ENCODE measurements around the gene SPAG6. TPM values are rescaled to one million over a fixed set of nuclear protein-coding genes. Genes with fewer than 3 reads are reported as not detected.

SPAG6 gene
- total RNA-seq, 1 experiment from 2014 or later = not detected

GRCh38 chr10:22320591-22321155 lies 24.6 kb upstream of the SPAG6 start, which contains the start of gene BMI1:
TSS of gene BMI1 (plus strand) at chr10:22321099. CDS start at chr10:22326450, 5,351 bp downstream.
- H3K27ac ChIP-seq = no peak within 1 kb of the TSS
- POLR2A ChIA-PET (ENCODE audit: unreplicated experiment) = no interaction called here
- intact Hi-C loops (cut with micrococcal nuclease; ENCODE audit: unreplicated experiment) = loop anchor here (2.0 to 10.0 kb wide), 5 partner anchors 108 to 744 kb away; partner anchors contain the start of gene PIP4K2A

GRCh38 chr10:22321156-22321923 lies 24.0 kb upstream of the SPAG6 start:
- Histone ChIP-seq H3K4me2 (peak overlapping the region; percentile 57), H3F3A (ENCODE audit: insufficient read depth, low read depth) (peaks cover 11% of the 10 kb centered on the region), H3K9me2 (ENCODE audit: insufficient read depth) (no peaks in the 10 kb centered on the region), H3K27me3 (ENCODE audit: insufficient read depth, low read depth) (peaks cover 16% of the 10 kb centered on the region), H3K79me2 (ENCODE audit: low read depth) (peaks cover 45% of the 10 kb centered on the region), H3K9me3 (ENCODE audit: insufficient read depth, low read depth) (no peaks in the 10 kb centered on the region), H2AFZ (peak overlapping the region; percentile 79), H3K4me3 (peak overlapping the region; percentile 74), H3K27ac (no peak overlapping the region), H3K36me3 (ENCODE audit: low read depth) (no peaks in the 10 kb centered on the region), H3K4me1 (replicated peaks; ENCODE audit: insufficient read depth) (peaks cover 44% of the 10 kb centered on the region), H4K20me1 (ENCODE audit: insufficient read depth) (peaks cover 9% of the 10 kb centered on the region)
- TF ChIP-seq EZH2 (IDR thresholded peaks at IDR 0.05; ENCODE audit: low read depth) (peak; percentile 83; the same call in 1 of the 2 replicates), CTCF (conservative IDR thresholded peaks at IDR 0.05) (no peak)
- POLR2A ChIA-PET (ENCODE audit: unreplicated experiment) = no interaction called here
- CTCF ChIA-PET = no interaction called here
- DNase-seq = peak; percentile 35 to 65
- no TSS peak for BruUV-seq (replicated peaks)
- intact Hi-C loops (cut with micrococcal nuclease; ENCODE audit: unreplicated experiment) = loop anchor here (2.0 to 10.0 kb wide), 5 partner anchors 107 to 743 kb away; partner anchors contain the start of gene PIP4K2A

More at GRCh38 chr10:22320591-22321155, 24.6 kb upstream of the SPAG6 start, which contains the start of gene BMI1:
- no peaks in the 10 kb centered on the region for H3K9me2 ChIP-seq (ENCODE audit: insufficient read depth)
- DNase-seq = peak in 1 of 2 experiments; percentile 60
- peak within 1 kb of the TSS; percentile 81 for H3K4me2 ChIP-seq
- H3K9me3 ChIP-seq (ENCODE audit: insufficient read depth, low read depth) = no peaks in the 10 kb centered on the region
- H3K4me3 ChIP-seq = peak within 1 kb of the TSS; percentile 75
- no peaks in the 10 kb centered on the region for H3K36me3 ChIP-seq (ENCODE audit: low read depth)
- peak within 1 kb of the TSS; percentile 79 for H2AFZ ChIP-seq
- peaks cover 16% of the 10 kb centered on the region for H3K27me3 ChIP-seq (ENCODE audit: insufficient read depth, low read depth)
- TF ChIP-seq CTCF (conservative IDR thresholded peaks at IDR 0.05) = no peak
- TF ChIP-seq EZH2 (IDR thresholded peaks at IDR 0.05; ENCODE audit: low read depth) = no peak
- H4K20me1 ChIP-seq (ENCODE audit: insufficient read depth) = peaks cover 9% of the 10 kb centered on the region
- BruUV-seq (replicated peaks) = no TSS peak
- CTCF ChIA-PET = no interaction called here
- H3K79me2 ChIP-seq (ENCODE audit: low read depth) = peaks cover 41% of the 10 kb centered on the region
- peaks cover 42% of the 10 kb centered on the region for H3K4me1 ChIP-seq (replicated peaks; ENCODE audit: insufficient read depth)
- H3F3A ChIP-seq (ENCODE audit: insufficient read depth, low read depth) = peaks cover 13% of the 10 kb centered on the region

GRCh38 chr10:22321924-22322640 lies 23.2 kb upstream of the SPAG6 start:
- H3K4me3 ChIP-seq = peak overlapping the region; percentile 75
- peak; percentile 100 for TF ChIP-seq EZH2 (IDR thresholded peaks at IDR 0.05; ENCODE audit: low read depth)
- no peak for TF ChIP-seq CTCF (conservative IDR thresholded peaks at IDR 0.05)
- DNase-seq = peak in 1 of 2 experiments; percentile 12
- H3K27me3 ChIP-seq (ENCODE audit: insufficient read depth, low read depth) = peaks cover 16% of the 10 kb centered on the region
- H3K27ac ChIP-seq = no peak overlapping the region
- H3K79me2 ChIP-seq (ENCODE audit: low read depth) = peaks cover 48% of the 10 kb centered on the region
- no peaks in the 10 kb centered on the region for H3K36me3 ChIP-seq (ENCODE audit: low read depth)
- H4K20me1 ChIP-seq (ENCODE audit: insufficient read depth) = peaks cover 9% of the 10 kb centered on the region
- peaks cover 48% of the 10 kb centered on the region for H3K4me1 ChIP-seq (replicated peaks; ENCODE audit: insufficient read depth)
- H2AFZ ChIP-seq = peak overlapping the region; percentile 70
- peaks cover 5% of the 10 kb centered on the region; the same call in 1 of the 2 replicates for H3F3A ChIP-seq (ENCODE audit: insufficient read depth, low read depth)
- intact Hi-C loops (cut with micrococcal nuclease; ENCODE audit: unreplicated experiment) = loop anchor here (1.0 to 10.0 kb wide), 6 partner anchors 93 to 743 kb away; partner anchors contain the start of gene PIP4K2A
- no peaks in the 10 kb centered on the region for H3K9me3 ChIP-seq (ENCODE audit: insufficient read depth, low read depth)
- no peaks in the 10 kb centered on the region for H3K9me2 ChIP-seq (ENCODE audit: insufficient read depth)
- BruUV-seq (replicated peaks) = no TSS peak
- POLR2A ChIA-PET (ENCODE audit: unreplicated experiment) = interaction anchor here (0.6 kb wide), 1 partner anchor 93 kb away, joined by 4 read pairs; no protein-coding TSS in a partner anchor
- peak overlapping the region; percentile 81 for H3K4me2 ChIP-seq
- CTCF ChIA-PET = no interaction called here
